A673 (cell line): ENCODE results near the gene TMEM30A.

Experiments used
- CTCF ChIP-seq: fragments of 300-800, 200-600 bp; sonication (generic); conservative IDR thresholded peaks from 2 replicates; pipeline ENCODE4 v1.5.1; 2017; ENCODE audit warnings: low read depth, mild to moderate bottlenecking, antibody characterized with exemption, low read length, moderate library complexity, mixed read lengths
- EZH2 ChIP-seq: fragments of 200-600 bp; sonication (generic); IDR thresholded peaks from 2 replicates; pipeline ENCODE4 v1.6.1; 2017; ENCODE audit warnings: borderline replicate concordance, low read depth, mild to moderate bottlenecking, mixed read lengths, antibody characterized with exemption, low read length; ENCODE audit not compliant: poor library complexity, severe bottlenecking

GRCh38 chr6:75331151-75331550 lies 46.6 kb upstream of the TMEM30A start:
- TF ChIP-seq CTCF (no peak), EZH2 (no peak)
